Islet of Langerhans (tissue), 1 donor: Measurements from ENCODE around the gene C16orf96.

Experiments used
- FAIRE-seq: peaks from one replicate; lab custom pipeline; 2011; peaks lifted over from hg19 to GRCh38; lab: Jason Lieb, UNC

C16orf96 gene

GRCh38 chr16:4556112-4556511, at the start of gene C16orf96:
TSS of gene C16orf96 (plus strand) at chr16:4556340. CDS start at chr16:4556490, 150 bp downstream.
- no peak for FAIRE-seq

GRCh38 chr16:4506450-4506849, 49.7 kb upstream of the C16orf96 start:
- no peak for FAIRE-seq

- no peak for FAIRE-seq
These were observed 48.4 kb upstream of the C16orf96 start for GRCh38 chr16:4507588-4508345.

GRCh38 chr16:4508806-4509205, 47.3 kb upstream of the C16orf96 start:
- no peak for FAIRE-seq

GRCh38 chr16:4509420-4509819, 46.7 kb upstream of the C16orf96 start:
- FAIRE-seq: no peak

GRCh38 chr16:4510131-4510530, 46.0 kb upstream of the C16orf96 start:
- FAIRE-seq: no peak

- no peak for FAIRE-seq
These were observed 45.3 kb upstream of the C16orf96 start for GRCh38 chr16:4510747-4511426.

- FAIRE-seq: no peak
These were observed 44.6 kb upstream of the C16orf96 start for GRCh38 chr16:4511441-4512082.

- no peak for FAIRE-seq
These were observed 43.7 kb upstream of the C16orf96 start for GRCh38 chr16:4512473-4512872.

- FAIRE-seq: no peak
These were observed 42.9 kb upstream of the C16orf96 start for GRCh38 chr16:4513086-4513860.

GRCh38 chr16:4513881-4514280, 42.3 kb upstream of the C16orf96 start:
- FAIRE-seq: no peak

- no peak for FAIRE-seq
These were observed 41.5 kb upstream of the C16orf96 start for GRCh38 chr16:4514606-4515005.

- no peak for FAIRE-seq
These were observed 40.4 kb upstream of the C16orf96 start for GRCh38 chr16:4515611-4516233.

- FAIRE-seq: no peak
These were observed 38.1 kb upstream of the C16orf96 start for GRCh38 chr16:4517812-4518680.

- no peak for FAIRE-seq
These were observed 36.7 kb upstream of the C16orf96 start for GRCh38 chr16:4519274-4520058.

- no peak for FAIRE-seq
These were observed 35.2 kb upstream of the C16orf96 start for GRCh38 chr16:4520913-4521312.

GRCh38 chr16:4522051-4522581, 34.0 kb upstream of the C16orf96 start:
- no peak for FAIRE-seq

GRCh38 chr16:4523686-4524085, 32.5 kb upstream of the C16orf96 start:
- no peak for FAIRE-seq

GRCh38 chr16:4524571-4524970, 31.6 kb upstream of the C16orf96 start:
- FAIRE-seq: no peak

GRCh38 chr16:4525069-4525468, 31.1 kb upstream of the C16orf96 start:
- no peak for FAIRE-seq
